GM12865 (cell line): ENCODE measurements around the gene HEATR5B.
A peak's percentile ranks its signal among the peaks of the same experiment; 100 is the strongest.
"Not testable (repeated sequence)": the region's sequence is repeated elsewhere in the genome, so short reads cannot be mapped to it uniquely, and the experiment has no call there.

Source experiments
- DNase-seq: peaks from one replicate; pipeline ENCODE4 v3.0.0; 2010; ENCODE audit warnings: low read depth
- H3K4me3 ChIP-seq: 2 replicates; pipeline ENCODE4 v1.5.1; 2011; ENCODE audit warnings: mild to moderate bottlenecking, low read depth, low read length, control low read depth
- TF ChIP-seq, protein P1 (sequence below): IDR thresholded peaks from 2 replicates; pipeline ENCODE4 v1.5.1; 2011; ENCODE audit warnings: low read length, control low read depth, low read depth, inconsistent platforms; ENCODE audit not compliant: insufficient read depth; ENCODE audit errors: missing control alignments

HEATR5B gene

GRCh38 chr2:37020212-37020886, 63.8 kb downstream of the HEATR5B start:
- TF ChIP-seq, protein P1, sequence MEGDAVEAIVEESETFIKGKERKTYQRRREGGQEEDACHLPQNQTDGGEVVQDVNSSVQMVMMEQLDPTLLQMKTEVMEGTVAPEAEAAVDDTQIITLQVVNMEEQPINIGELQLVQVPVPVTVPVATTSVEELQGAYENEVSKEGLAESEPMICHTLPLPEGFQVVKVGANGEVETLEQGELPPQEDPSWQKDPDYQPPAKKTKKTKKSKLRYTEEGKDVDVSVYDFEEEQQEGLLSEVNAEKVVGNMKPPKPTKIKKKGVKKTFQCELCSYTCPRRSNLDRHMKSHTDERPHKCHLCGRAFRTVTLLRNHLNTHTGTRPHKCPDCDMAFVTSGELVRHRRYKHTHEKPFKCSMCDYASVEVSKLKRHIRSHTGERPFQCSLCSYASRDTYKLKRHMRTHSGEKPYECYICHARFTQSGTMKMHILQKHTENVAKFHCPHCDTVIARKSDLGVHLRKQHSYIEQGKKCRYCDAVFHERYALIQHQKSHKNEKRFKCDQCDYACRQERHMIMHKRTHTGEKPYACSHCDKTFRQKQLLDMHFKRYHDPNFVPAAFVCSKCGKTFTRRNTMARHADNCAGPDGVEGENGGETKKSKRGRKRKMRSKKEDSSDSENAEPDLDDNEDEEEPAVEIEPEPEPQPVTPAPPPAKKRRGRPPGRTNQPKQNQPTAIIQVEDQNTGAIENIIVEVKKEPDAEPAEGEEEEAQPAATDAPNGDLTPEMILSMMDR, result no peak
- no peak overlapping the region for H3K4me3 ChIP-seq
- DNase-seq, result no peak

GRCh38 chr2:37013315-37013641, 70.9 kb downstream of the HEATR5B start:
- H3K4me3 ChIP-seq, result no peak overlapping the region
- TF ChIP-seq, protein P1, result no peak
- no peak for DNase-seq

GRCh38 chr2:37011130-37011529, 73.0 kb downstream of the HEATR5B start:
- H3K4me3 ChIP-seq, result no peak overlapping the region
- DNase-seq, result peak; percentile 5
- TF ChIP-seq, protein P1, result no peak

- no peak overlapping the region for H3K4me3 ChIP-seq
- TF ChIP-seq, protein P1, result peak; percentile 21
- DNase-seq, result peak; percentile 62
Observed at GRCh38 chr2:37005118-37005868, 78.9 kb downstream of the HEATR5B start.

- no peak overlapping the region for H3K4me3 ChIP-seq
- TF ChIP-seq, protein P1, result no peak
- DNase-seq, result no peak
Observed at GRCh38 chr2:37000988-37001556, 83.1 kb downstream of the HEATR5B start.

GRCh38 chr2:37000318-37000717, 83.9 kb downstream of the HEATR5B start:
- TF ChIP-seq, protein P1, result no peak

GRCh38 chr2:36999416-36999815, 84.8 kb downstream of the HEATR5B start:
- not testable (repeated sequence) for DNase-seq, H3K4me3 ChIP-seq

More at GRCh38 chr2:37000318-37000717, 83.9 kb downstream of the HEATR5B start:
- no peak for DNase-seq
- no peak overlapping the region for H3K4me3 ChIP-seq
